Adrenal gland (tissue), 5 donors: ENCODE results near the gene EFNA2.

Source experiments
- CTCF ChIP-seq, 6 experiments: fragments of 450-650 bp in 4 of 6; fragments of 200-600 bp in 2 of 6; sonication (generic) in 1 of 6; IDR thresholded peaks; 1 replicate in 5 of 6; 2 replicates in 1 of 6; pipeline versions ENCODE4 v1.5.1 to v1.8.0; 2016 to 2021; ENCODE audit warnings: antibody characterized with exemption in 6 of 6, mild to moderate bottlenecking in 2 of 6, moderate library complexity in 1 of 6
- POLR2A ChIP-seq, 2 donors: fragments of 450-650 bp; IDR thresholded peaks; one replicate each; pipeline ENCODE4 v1.6.1; 2017; ENCODE audit warnings: antibody characterized with exemption in 2 of 2, mild to moderate bottlenecking in 2 of 2, moderate library complexity in 1 of 2
- donor health status: DM: no; HTN: no; CAD: no.

- TF ChIP-seq POLR2A (IDR thresholded peaks at IDR 0.05) (peak; percentile 97 to 99), CTCF (IDR thresholded peaks at IDR 0.05) (no peak)
These were observed 16.6 kb upstream of the EFNA2 start, which contains the start of gene CIRBP for GRCh38 chr19:1269065-1269477.
